HEK293T (cell line): Measurements from ENCODE around the gene MAGI2.

Source experiments
- CTCF ChIA-PET: fragments of 350-600 bp; formaldehyde crosslinking; extraction: SDS; loops from one replicate; lab custom pipeline; 2021; ENCODE audit warnings: antibody characterized with exemption, inconsistent platforms; lab: Yijun Ruan, JAX
- POLR2A ChIA-PET: fragments of 350-600 bp; formaldehyde crosslinking; extraction: SDS; loops from one replicate; lab custom pipeline; 2020; ENCODE audit warnings: antibody characterized with exemption, inconsistent platforms; lab: Yijun Ruan, JAX
- DNase-seq: peaks from one replicate; pipeline ENCODE4 v3.0.0; 2012; ENCODE audit warnings: mixed read lengths; ENCODE audit errors: extremely low spot score
- ARNT ChIP-seq: fragments of 450-650 bp; IDR thresholded peaks from 2 replicates; pipeline ENCODE4 v1.6.1; 2017; ENCODE audit warnings: mild to moderate bottlenecking
- BHLHE40 ChIP-seq: fragments of 450-650 bp; IDR thresholded peaks from 2 replicates; pipeline ENCODE4 v1.6.1; 2016; ENCODE audit warnings: mild to moderate bottlenecking, moderate library complexity, borderline replicate concordance
- CTBP1 ChIP-seq: fragments of 450-650 bp; IDR thresholded peaks from 2 replicates; pipeline ENCODE4 v1.6.1; 2016; ENCODE audit warnings: borderline replicate concordance
- ELF4 ChIP-seq: fragments of 450-650 bp; IDR thresholded peaks from 2 replicates; pipeline ENCODE4 v1.6.1; 2017; ENCODE audit warnings: antibody characterized with exemption
- FOXA1 ChIP-seq: fragments of 450-650 bp; IDR thresholded peaks from 2 replicates; pipeline ENCODE4 v1.6.1; 2016; ENCODE audit warnings: mild to moderate bottlenecking
- FOXK2 ChIP-seq: fragments of 450-650 bp; IDR thresholded peaks from 2 replicates; pipeline ENCODE4 v1.6.1; 2016; ENCODE audit warnings: mild to moderate bottlenecking
- FOXM1 ChIP-seq: fragments of 450-650 bp; IDR thresholded peaks from 2 replicates; pipeline ENCODE4 v1.6.1; 2017; ENCODE audit warnings: mild to moderate bottlenecking, borderline replicate concordance
- HDGF ChIP-seq: fragments of 450-650 bp; IDR thresholded peaks from 2 replicates; pipeline ENCODE4 v1.6.1; 2017; ENCODE audit warnings: antibody characterized with exemption, borderline replicate concordance
- L3MBTL2 ChIP-seq: fragments of 450-650 bp; conservative IDR thresholded peaks from 2 replicates; pipeline ENCODE4 v1.6.1; 2016; ENCODE audit warnings: mild to moderate bottlenecking
- LEF1 ChIP-seq: fragments of 450-650 bp; IDR thresholded peaks from 2 replicates; pipeline ENCODE4 v1.6.1; 2017; ENCODE audit warnings: mild to moderate bottlenecking, borderline replicate concordance
- NFRKB ChIP-seq: fragments of 450-650 bp; IDR thresholded peaks from 2 replicates; pipeline ENCODE4 v1.6.1; 2016; ENCODE audit warnings: mild to moderate bottlenecking, moderate library complexity
- SP1 ChIP-seq: fragments of 450-650 bp; IDR thresholded peaks from 2 replicates; pipeline ENCODE4 v1.6.1; 2017
- SUZ12 ChIP-seq: fragments of 450-650 bp; IDR thresholded peaks from 2 replicates; pipeline ENCODE4 v1.6.1; 2016; ENCODE audit warnings: mild to moderate bottlenecking
- TARDBP ChIP-seq: fragments of 450-650 bp; IDR thresholded peaks from 2 replicates; pipeline ENCODE4 v1.6.1; 2016
- ZNF384 ChIP-seq: fragments of 450-650 bp; IDR thresholded peaks from 2 replicates; pipeline ENCODE4 v1.6.1; 2016
- TF ChIP-seq, protein P1 (sequence below): fragments of 450-650 bp; IDR thresholded peaks from 2 replicates; pipeline ENCODE4 v1.6.1; 2016

Gene MAGI2

DNA sequence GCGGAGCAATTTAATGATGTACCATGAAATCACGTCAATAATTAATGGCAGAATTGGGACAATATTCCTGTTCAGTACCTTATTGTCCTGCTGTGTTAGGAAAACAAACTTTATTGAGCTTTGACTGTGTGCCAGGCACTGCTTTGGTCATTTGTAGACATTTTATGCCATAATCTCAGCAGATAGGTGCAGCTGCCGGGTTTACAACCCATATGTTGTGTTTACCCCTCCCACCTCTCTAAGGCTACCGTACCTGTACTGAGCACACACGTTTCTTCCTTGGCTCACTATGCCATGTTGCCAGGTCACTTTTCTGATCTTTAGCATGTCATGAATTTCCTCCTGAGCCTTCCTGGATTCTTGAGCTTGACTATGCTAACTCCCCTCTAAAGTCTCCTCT, 1232.7 kb downstream of the MAGI2 start:
- no peak for DNase-seq
- ChIA-PET CTCF (interaction anchor here (1.7 kb wide), 1 partner anchor 86 kb away, joined by 5 read pairs; no protein-coding TSS in a partner anchor), POLR2A (no interaction called here)
- TF ChIP-seq L3MBTL2, result no peak
- TF ChIP-seq NFRKB, result no peak
- TF ChIP-seq CTBP1, result no peak
- no peak for TF ChIP-seq ELF4
- TF ChIP-seq SP1, result no peak
- no peak for TF ChIP-seq SUZ12
- no peak for TF ChIP-seq HDGF

- POLR2A ChIA-PET, result no interaction called here
- TF ChIP-seq TARDBP (no peak), BHLHE40 (no peak), L3MBTL2 (no peak), HDGF (no peak), SP1 (no peak), FOXM1 (no peak), SUZ12 (no peak), CTBP1 (no peak), LEF1 (no peak), ARNT (no peak), ELF4 (no peak), FOXK2 (no peak), NFRKB (no peak), ZNF384 (no peak), FOXA1 (no peak)
- TF ChIP-seq, protein P1, sequence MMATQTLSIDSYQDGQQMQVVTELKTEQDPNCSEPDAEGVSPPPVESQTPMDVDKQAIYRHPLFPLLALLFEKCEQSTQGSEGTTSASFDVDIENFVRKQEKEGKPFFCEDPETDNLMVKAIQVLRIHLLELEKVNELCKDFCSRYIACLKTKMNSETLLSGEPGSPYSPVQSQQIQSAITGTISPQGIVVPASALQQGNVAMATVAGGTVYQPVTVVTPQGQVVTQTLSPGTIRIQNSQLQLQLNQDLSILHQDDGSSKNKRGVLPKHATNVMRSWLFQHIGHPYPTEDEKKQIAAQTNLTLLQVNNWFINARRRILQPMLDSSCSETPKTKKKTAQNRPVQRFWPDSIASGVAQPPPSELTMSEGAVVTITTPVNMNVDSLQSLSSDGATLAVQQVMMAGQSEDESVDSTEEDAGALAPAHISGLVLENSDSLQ, result no peak
- CTCF ChIA-PET, result no interaction called here
- DNase-seq, result no peak
Observed at GRCh38 chr7:78218876-78219275, 1234.6 kb downstream of the MAGI2 start.

DNA sequence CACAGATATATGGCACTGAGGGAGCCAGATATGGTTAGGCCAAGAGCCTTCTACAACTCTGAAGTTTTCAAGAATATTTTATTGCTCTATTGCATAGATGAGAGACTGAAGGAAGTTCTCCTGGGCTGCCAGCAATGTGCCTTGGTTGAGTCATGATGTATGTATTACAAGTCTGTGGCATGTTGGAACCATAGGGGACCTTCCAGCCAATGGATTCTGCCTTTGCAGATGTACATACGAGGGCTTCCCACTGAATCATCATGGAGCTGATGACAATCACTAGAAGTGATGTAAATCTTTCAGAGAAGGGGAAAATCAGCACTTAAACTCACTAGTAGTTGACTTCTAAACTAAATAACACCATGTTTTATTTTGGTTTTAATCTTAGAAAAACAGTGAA, 1235.4 kb downstream of the MAGI2 start:
- no peak for TF ChIP-seq FOXA1
- TF ChIP-seq, protein P1, result no peak
- no peak for DNase-seq
- ChIA-PET CTCF (no interaction called here), POLR2A (no interaction called here)

GRCh38 chr7:78215199-78215598, 1238.3 kb downstream of the MAGI2 start:
- ChIA-PET CTCF (no interaction called here), POLR2A (no interaction called here)
- no peak for DNase-seq
- TF ChIP-seq HDGF, result no peak
- TF ChIP-seq, protein P1, result no peak
- no peak for TF ChIP-seq BHLHE40
- no peak for TF ChIP-seq SP1
- no peak for TF ChIP-seq NFRKB

DNA sequence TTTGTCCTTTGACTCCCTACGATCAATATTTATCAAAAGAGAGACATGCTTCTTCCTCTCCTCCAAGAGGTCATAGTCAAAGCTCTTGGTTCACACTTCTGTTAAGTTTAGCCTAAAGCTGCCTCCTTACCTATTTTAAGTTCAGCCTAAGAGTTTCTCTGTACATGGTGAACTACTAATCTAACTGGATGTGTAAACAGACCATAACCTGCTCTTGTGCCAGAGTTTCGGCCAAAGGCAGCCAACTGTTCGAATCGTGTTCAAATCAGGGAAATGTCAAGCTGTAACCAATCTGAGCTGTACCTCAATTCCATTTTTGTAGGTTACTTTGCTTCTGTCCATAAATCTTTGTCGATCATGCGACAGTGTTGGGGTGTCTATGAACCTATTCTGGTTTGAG, 1240.1 kb downstream of the MAGI2 start:
- no peak for TF ChIP-seq HDGF
- TF ChIP-seq TARDBP, result no peak
- TF ChIP-seq CTBP1, result no peak
- no peak for TF ChIP-seq LEF1
- TF ChIP-seq BHLHE40, result no peak
- TF ChIP-seq ARNT, result no peak
- no peak for TF ChIP-seq SP1
- no peak for TF ChIP-seq FOXA1
- no peak for TF ChIP-seq ZNF384
- no peak for TF ChIP-seq FOXM1
- TF ChIP-seq, protein P1, result no peak
- no peak for TF ChIP-seq NFRKB
- no peak for TF ChIP-seq ELF4
- no peak for DNase-seq
- POLR2A ChIA-PET, result no interaction called here
- CTCF ChIA-PET, result no interaction called here

GRCh38 chr7:78212476-78213060, 1240.9 kb downstream of the MAGI2 start:
- ChIA-PET POLR2A (no interaction called here), CTCF (no interaction called here)
- TF ChIP-seq SUZ12, result no peak
- no peak for TF ChIP-seq ELF4
- no peak for TF ChIP-seq SP1
- TF ChIP-seq FOXK2, result no peak
- TF ChIP-seq FOXM1, result no peak
- TF ChIP-seq L3MBTL2, result no peak
- TF ChIP-seq HDGF, result no peak
- DNase-seq, result no peak

DNA sequence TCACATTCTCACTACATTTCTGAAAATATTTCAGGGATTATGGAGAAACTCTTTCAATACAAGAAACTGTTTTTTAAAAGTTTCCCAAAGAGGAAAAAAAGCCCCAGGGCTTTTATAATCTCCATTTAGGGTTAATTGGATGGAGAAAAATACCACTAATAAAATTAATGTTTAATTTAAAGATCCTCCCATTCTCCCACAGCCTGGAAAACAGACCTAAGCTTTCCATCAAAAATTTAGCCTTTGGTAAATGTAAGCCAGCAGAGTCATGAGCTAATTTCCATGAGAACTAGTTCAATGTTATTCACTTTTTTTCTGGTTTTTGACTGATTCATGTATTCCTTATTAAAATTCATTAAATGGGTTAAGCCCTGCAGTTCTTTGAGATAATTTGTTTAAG, 1246.2 kb downstream of the MAGI2 start:
- ChIA-PET POLR2A (no interaction called here), CTCF (no interaction called here)
- TF ChIP-seq NFRKB (no peak), ARNT (no peak), SUZ12 (no peak), SP1 (no peak), CTBP1 (no peak), TARDBP (no peak), BHLHE40 (no peak), HDGF (no peak), LEF1 (no peak), ELF4 (no peak)
- no peak for DNase-seq
